NCI-H526 treated with DMSO at 0.1 percent for 48 hours (cell line): Measurements from ENCODE around the gene S100A2.
"Not testable (repeated sequence)": the region's sequence is repeated elsewhere in the genome, so short reads cannot be mapped to it uniquely, and the experiment has no call there.

Experiments used
- DNase-seq: peaks from one replicate; lab custom pipeline; 2025; lab: John Stamatoyannopoulos, UW

Gene S100A2

DNA sequence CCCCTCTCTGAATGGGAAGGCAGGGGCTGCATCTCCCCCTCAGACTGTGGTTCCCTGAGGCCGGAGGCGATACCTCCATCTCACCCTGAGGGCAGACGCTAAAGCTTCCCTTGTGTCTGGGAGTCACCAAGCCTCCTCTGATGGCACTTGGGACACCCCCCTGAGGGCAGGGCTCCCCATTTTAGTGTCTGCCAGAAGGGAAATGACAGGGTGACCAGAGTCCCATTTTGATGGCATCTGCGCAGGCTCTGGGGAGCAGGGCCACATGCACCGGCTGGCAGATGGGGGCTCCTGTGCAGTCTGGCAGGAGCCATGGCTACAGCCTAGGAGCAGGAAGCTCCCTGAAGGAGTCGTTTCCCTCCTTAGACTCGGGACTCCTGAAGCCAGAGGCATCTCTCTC lies 1.7 kb downstream of the S100A2 start:
- DNase-seq, result no peak

DNA sequence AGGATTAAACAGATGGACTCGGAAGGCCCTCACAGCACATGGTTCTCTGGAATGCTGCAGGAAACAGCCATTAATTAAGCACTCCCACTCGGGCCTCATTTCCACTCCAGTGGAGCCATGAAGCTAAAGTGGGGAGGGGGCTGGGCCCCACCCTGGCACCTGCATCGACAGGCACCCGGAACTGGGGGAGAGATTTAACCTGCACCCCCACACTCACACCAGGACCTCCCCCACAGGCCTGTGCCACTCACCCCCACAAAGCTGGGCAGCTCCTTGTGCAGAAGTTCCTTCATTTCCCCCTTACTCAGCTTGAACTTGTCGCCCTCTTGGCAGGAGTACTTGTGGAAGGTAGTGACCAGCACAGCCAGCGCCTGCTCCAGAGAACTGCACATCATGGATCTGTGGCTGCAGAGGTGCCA lies 2.2 kb downstream of the S100A2 start:
- no peak for DNase-seq

DNA sequence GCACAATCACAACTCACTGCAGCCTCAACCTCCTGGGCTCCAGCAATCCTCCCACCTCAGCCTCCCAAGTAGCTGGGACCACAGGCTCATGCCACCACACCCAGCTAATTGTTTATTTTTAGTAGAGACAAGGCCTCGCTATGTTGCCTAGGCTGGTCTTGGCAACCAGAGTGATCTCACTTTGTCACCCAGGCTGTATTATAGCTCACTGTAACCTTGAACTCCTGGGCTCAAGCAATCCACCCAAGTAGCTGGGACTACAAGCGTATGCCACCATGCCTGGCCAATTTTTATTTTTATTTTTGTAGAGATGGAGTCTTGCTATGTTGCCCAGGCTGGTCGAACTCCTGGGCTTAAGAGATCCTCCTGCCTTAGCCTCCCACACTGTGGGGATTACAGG lies 3.6 kb downstream of the S100A2 start:
- not testable (repeated sequence) for DNase-seq

DNA sequence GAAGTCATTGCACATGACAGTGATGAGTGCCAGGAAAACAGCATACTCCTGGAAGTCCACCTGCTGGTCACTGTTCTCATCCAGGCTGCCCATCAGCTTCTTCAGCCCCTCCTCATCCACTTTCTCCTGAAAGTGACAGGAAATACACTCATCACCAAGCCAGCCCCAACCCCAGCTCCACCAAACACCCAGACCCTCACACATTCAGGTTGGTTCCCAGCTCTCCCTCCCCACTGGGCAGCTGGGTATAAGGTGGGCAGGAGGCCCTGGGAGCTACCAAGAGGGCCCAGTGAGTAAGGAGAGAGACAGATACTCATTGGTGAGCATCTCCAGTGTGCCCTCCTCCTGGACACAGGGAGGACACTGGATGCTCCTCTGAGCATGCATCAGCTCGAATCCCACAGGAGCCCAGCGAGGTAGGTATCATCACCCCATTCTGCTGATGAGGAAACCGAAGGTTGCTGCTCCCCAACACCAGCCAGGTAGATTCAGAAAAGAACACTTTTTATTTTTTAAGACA lies 4.1 kb downstream of the S100A2 start:
- DNase-seq, result no peak

DNA sequence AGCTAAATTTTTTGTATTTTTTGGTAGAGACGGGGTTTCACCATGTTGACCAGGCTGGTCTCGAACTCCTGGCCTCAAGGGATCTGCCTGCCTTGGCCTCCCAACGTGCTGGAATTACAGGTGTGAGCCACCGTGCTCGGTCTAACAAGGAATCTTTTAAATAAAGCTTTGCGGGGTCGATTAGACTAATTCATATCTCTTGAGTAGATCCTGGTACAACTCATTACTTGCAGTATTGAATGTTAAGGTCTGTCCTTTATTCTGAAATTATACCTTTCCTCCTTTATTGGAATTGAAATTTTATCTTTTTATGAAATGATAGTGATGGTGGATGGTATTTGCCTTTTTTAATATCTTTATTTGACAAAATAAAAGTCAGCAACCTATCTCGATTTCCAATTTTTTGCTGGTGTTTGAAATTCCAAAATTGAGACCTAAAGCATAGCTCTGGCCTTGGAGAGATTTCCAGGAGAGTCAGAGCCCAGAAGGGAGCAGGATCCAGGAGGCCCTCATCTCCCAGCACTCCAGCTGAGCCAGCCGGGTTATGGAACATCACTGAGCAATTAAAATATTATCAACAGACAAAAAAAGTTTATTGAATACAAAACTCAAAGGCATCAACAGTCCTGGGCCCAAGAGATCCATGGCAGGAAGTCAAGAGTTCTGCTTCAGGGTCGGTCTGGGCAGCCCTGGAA lies 4.7 kb downstream of the S100A2 start:
- DNase-seq, result no peak

DNA sequence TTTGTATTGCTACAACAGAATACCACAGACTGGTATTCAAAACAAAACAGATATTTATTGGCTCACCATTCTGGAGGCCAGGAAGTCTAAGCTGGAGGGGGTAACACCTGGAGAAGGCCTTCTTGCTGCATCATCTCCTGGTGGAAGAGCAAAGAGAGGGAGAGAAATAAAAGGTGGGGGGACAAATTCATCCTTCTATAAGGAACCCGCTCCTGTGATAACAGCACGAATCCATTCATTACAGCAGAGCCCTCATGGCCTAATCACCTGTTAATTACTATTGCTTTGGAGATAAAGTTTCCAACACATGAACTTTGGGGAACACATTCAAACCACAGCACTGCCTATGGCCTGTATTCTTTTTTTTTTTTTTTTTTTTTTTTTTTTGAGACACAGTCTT lies 5.4 kb downstream of the S100A2 start:
- DNase-seq, result no peak

DNA sequence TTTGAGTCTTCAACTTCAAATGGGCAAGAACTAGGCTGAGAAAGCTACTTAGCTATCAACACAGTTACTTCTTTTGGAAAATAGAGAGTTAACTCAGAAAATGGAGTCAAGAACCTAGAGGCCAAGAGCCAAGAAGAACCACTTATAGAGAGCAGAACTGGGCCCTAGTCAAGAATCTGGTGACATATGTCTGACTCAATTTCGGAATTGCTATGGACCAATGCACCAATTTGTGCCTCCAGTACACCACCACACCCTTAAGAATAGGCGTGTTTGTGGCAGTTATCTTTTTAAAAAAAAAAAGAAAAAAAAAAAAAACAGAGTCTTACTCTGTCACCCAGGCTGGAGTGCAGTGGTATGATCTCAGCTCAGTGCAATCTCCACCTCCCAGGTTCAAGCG lies 7.8 kb downstream of the S100A2 start:
- no peak for DNase-seq

DNA sequence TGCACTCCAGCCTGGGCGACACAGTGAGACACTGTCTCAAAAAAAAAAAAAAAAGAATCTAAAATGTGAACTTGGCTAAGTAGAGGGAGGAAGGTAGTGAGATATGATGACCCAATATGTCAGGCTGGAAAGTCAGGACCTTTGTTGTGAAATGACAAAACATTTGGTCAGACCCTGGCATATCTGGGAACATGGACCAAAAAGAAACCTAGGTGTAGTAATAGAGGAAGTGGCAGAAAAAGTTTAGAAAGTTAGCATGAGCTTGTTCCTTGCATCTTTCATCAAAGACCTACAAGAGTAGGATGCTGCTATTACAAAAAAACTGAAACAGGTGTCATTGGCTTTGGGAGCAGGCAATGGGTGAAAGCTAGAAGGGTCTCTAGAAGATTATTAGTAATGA lies 9.3 kb downstream of the S100A2 start:
- no peak for DNase-seq

DNA sequence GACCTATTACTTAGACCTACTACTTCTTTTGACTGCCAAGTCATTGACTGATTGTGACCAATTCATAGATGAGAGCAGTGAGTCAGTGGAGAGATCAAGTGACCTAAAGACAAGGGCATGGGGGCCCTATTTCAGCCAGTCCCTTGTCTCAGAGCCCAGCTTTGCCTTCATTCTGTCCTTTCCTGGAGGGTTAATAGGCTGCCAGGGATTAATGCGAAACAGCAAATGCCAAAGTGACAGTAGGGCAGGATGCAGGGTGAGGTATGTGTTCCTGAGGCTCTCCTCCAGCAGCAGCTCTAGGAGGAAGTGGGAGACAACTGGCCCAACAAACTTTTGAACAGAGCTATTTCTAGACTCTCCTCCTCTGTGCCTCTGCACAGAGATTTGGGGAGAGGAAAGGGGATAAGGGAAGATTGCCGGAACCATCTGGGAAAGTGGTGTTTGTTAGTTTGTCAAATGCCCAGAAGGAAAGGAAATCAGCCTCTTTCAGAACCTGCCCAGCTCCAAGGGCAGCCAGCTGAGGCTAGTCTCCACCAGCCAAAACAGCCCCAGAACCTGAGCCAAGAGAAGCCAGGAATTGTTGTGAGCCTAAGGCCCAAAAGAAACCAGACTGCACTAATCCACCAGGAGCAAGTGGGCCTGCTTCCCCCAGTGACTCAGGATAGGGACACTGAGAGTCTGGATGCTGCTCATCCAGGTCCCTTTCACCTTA lies 11.7 kb downstream of the S100A2 start:
- DNase-seq, result no peak

DNA sequence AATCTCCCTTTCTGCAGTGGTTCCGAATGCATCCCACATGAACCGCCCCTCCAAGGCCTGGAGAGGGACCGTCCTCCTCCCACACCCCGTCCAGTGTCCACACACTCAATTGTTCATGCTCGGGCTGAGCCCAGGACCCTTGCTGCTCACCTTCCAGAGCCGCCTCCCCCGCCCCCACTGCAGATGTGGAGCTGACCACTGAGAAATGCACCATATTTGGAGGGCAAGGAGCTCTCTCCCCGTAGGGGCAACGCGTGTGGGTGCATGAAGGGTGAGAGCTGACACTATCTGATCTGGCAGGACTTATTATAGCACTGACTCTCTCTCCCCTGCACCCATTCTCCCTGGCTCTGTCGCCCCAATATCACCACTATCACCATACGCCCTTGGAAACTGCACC lies 12.5 kb downstream of the S100A2 start:
- DNase-seq, result no peak

DNA sequence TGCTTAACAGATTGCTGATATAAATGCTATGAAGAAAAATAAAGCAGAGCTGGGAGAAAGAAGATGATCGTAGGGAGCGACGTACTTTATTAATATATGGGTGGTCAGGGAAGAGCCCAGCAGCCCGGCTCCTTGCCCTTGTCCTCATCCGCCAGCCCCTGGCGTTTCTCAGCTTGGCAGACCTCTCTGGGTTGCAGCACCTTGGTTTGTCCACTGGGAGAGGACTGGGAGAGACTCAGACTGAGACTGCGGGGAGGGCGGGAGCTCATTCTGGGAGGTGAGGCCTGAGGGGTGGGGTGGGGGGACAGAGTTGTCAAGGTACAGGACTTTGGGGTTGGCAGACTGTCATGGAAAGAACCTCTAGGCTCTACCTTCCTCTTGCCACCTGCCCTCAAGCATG lies 13.3 kb downstream of the S100A2 start:
- DNase-seq, result no peak

DNA sequence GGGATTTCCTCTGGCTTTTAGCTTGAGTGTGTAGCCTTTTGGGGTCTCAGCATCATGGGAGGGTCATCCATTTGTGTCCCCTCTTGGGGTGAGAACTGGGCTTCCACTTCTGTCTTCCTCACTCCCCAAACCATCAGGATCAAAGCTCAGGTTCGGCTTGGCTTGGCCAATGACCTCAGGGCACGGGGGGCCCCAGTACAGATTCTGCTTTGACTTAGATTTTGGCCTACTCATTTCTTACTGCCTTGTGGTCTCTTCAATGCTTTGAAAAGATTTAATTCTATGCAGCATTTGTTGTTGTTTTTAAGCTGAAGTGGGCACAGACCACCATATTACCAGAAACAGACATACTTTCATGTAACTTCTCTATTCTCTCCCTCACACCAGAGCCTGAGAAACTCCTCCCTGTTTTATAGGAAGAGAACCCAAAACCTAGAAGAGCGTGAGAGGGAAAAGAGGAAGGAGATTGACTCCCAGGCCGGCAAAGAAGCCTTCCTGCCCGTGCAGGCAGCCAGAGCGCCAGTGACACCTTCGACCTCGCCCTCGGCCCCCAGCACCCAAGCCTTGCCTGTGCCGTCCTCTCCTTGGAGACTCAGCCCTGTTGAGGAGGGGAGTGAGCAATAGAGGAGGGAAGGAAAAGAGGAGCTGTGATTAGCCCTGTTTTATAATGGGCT lies 14.7 kb downstream of the S100A2 start:
- DNase-seq, result no peak

DNA sequence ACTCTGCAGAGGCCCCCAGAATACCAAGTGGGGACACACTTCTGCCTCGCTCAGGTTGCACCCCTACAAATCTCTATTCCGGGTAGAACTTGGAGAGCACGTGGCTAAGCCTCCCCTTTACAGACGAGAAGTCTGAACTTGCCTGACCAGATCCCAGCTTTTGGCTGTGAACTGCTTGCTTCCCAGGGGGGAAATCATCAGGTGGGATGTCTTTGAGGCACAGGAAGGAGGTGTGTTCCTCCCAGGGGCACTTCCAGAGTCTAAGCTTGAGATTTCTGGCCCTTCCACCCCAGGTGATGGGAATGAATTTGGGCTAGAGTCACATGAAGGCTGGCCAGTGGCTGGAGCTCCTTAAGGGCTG lies 15.3 kb downstream of the S100A2 start:
- no peak for DNase-seq

DNA sequence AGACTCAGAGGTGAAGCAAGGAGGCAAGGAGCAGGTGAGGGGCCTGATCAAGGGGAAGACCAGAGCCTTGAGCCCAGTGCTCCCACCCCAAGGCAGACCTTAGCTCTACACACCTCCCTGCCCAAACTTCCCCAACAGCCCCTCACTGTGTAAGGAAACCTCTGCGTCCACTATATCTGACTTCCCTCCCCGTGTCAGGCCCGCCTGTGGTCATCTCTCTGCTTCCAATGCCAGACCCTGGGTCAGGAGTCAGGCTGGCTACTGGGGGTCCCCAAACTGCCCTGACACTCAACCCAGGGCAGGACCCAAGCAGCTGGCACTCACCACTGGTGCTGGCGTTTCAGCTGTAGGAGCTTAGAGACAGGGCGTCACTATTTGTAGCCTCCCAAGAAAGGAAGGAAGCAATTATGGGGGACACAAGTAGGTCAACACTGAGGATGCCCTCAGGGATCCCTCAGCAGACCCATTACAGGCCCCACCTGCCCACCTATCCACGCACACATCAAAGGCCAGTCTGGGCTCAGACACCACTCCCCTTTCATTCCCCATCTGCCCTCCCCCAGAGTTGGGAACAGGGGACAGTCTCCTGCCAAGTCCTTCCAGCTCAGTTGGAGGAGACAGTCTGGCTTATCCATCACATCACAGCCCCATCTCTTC lies 15.8 kb downstream of the S100A2 start:
- no peak for DNase-seq

DNA sequence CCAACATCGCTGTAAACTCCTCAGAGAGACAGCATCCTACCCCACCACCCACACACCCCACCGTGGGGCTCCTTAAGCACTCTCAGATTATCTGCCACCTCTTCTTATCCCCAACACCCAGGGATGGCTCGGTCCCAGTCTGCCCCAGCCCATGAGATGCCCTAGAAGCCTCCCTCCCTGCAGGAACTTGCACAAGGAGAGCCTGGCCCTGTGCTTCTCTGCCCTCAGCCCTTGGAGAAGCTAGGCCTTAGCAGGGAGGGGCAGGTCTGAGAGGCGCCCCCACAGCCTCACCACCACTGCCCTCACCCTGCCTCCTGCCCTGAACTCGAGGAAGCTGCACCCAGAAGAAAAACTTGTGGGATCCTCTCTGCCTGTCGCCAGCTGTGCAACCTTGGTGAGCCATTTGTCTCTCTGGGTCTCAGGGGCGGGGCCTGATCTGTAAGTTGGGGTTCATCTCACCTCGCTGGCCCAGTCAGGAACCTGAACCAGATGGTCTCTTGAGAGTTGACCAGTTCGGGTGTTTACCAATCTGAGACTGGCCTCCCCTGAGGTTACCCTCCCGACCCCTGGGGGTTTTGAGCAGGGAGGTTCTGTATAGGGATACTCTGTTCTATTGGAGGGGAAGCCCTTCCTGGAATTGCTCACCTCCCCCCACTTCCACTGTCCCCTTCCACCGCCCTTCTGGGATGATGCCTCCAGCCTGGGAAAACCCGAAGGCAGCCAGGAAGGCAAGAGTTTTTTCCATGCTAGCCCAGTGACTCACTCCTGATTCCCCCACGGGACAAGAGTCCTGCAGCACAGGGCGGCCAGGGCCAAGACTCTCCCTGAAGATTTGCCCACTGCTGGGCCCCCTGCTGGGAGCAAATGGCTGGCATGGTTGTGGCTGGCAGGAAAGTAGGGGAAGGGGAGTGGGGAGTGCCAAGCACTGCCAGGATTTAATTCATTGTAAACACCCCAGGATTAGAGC lies 16.6 kb downstream of the S100A2 start, which contains the start of gene S100A3:
Gene S100A3, minus strand, starts transcription at position 537 of the 967 bp plus-strand sequence. CDS start 773 bp downstream, outside the sequence.
- DNase-seq, result no peak

DNA sequence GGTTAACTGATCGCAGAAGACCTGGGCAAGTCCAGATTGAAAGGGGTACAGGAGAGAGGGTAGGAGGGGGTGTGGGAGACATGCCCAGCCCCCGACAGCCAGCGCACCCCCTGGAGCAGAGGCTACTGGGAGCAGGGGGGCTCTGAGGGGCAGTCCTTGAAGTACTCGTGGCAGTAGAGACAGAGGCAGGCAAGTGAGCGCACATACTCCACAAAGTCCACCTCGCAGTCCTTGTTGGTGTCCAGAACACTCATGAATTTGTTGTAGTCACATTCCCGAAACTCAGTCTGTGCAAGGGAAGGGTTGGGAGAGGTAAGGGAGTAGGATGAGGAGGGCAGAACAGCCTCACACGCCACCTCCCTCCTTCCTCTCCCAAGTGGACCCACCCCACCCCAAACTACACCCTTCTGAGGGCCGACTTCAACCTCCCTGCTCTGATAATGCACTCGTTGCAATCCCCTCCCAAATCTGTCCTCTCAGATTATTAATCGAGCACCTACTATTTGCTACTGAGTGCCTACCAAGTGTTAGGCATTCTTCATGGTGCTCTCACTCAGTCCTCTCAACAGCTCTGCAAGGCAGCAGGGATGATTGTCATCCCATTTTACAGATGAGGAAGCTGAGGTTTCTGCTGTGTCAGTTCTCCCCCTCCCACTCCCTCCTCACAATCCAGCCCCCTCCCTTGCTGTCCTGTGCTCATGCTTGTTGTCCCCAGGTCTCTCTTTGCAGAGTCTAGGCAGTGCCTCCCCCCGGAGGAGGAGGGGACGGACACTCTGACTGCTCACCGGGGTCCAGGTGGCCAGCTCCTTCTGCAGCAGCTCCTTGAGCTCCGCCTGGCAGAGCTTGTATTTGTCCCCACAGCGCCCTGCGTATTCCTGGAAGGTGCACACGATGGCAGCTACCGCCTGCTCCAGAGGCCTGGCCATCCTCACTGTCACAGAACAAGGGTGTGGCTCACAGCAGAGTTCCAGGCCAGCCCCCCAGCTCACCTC lies 17.8 kb downstream of the S100A2 start:
- no peak for DNase-seq

DNA sequence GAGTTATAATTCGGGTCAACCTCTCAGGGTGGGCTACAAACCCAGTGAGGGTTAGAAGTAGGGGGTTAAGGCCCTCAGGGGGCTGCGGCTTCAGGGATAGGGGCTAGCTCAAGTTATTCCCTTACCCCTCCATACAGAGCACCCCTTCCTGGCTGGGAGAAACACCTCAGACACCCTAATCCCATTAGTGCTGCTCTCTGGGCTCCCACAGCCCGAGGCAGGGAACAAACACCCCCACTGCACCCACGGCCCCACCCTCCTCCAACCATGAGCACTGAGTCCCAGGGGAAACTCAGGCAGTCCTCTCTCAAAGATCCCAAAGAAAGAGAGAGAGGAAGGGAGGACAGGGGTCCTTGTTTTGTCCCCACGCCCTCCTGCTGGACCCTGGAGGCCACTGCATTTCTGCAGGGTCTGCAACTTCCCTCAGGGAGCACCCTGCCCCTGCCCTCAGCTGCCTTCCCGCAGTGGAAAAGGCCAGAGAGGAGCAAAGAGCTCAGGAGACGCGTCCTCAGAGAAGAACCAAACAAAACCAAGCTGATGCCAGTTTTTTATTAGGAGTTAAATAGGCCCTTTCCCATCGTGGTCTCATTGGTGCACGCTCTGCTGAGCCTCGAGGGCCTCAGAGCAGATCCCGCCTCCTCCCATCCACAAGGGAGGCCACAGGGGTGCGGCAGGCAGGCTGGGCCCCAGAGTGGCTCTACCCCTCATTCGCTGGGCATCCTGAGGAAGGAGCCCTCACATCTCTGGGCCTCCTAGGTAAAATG lies 18.7 kb downstream of the S100A2 start:
- no peak for DNase-seq

DNA sequence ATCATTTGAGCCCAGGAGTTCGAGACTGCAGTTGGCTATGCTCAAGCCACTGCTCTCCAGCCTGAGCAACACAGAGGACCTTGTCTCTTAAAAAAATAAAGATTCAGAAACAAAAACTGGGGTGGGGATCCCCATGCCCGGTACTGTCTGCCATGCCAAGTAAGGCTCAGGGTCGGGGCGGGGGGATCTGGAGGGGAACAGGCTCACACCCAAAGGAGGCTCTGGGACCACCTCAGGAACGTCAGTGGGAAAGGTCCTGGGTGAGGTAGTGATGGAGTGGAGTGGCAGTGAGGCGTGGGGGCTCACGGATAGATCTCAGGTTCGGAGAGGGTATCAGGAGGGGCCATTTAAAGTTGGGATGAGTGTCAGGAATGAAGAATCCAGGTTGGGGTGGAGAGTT lies 19.3 kb downstream of the S100A2 start:
- DNase-seq, result no peak
